ENCODE measurements around the gene FOLR3. TPM values are rescaled to one million over a fixed set of nuclear protein-coding genes. Genes with fewer than 3 reads are reported as not detected.
"Not testable (repeated sequence)": the region's sequence is repeated elsewhere in the genome, so short reads cannot be mapped to it uniquely, and the experiment has no call there.

FOLR3 gene
- total and polyA plus RNA-seq, 12 donors: 0.13 to 0.96 (median 0.91) TPM; not detected in 8

GRCh38 chr11:72179804-72180396 is 44.4 kb downstream of the FOLR3 start:
- H3K27me3 ChIP-seq: no peaks in the 10 kb centered on the region
- H3K27ac ChIP-seq: no peak overlapping the region
- no peaks in the 10 kb centered on the region for H3K9me3 ChIP-seq (replicated peaks in 1 of 3)
- 77 to 88% (median 79%) methylated on average over 4 of the region's 4 CpGs for WGBS, 4 donors
- H3K4me3 ChIP-seq: no peak overlapping the region
- no peaks in the 10 kb centered on the region for H3K4me1 ChIP-seq (replicated peaks in 1 of 2)
- intact Hi-C loops (cut with DNase I): no loop called here
- no peak for DNase-seq
- TF ChIP-seq CTCF (IDR thresholded peaks at IDR 0.05) (no peak), POLR2A (IDR thresholded peaks at IDR 0.05) (no peak)
- no peaks in the 10 kb centered on the region for H3K36me3 ChIP-seq (replicated peaks in 1 of 2)

GRCh38 chr11:72180892-72181552 is 45.5 kb downstream of the FOLR3 start:
- 66 to 78% (median 68%) methylated on average over 6 to 7 of the region's 7 CpGs for WGBS, 4 donors
- H3K4me1 ChIP-seq (replicated peaks in 1 of 2); H3K36me3 ChIP-seq (replicated peaks in 1 of 2); H3K9me3 ChIP-seq (replicated peaks in 1 of 3); H3K27ac ChIP-seq; H3K27me3 ChIP-seq; DNase-seq; H3K4me3 ChIP-seq; intact Hi-C loops (cut with DNase I): not testable (repeated sequence)

- H3K36me3 ChIP-seq (replicated peaks in 1 of 2); H3K4me1 ChIP-seq (replicated peaks in 1 of 2); H3K27ac ChIP-seq; H3K9me3 ChIP-seq (replicated peaks in 1 of 3); H3K4me3 ChIP-seq; H3K27me3 ChIP-seq; intact Hi-C loops (cut with DNase I); DNase-seq: not testable (repeated sequence)
- WGBS, 4 donors: 54 to 81% (median 76%) methylated on average over 3 of the region's 3 CpGs
These were observed 46.0 kb downstream of the FOLR3 start for GRCh38 chr11:72181553-72181958.

- H3K4me1 ChIP-seq (replicated peaks in 1 of 2): no peaks in the 10 kb centered on the region
- H3K27me3 ChIP-seq: no peaks in the 10 kb centered on the region
- DNase-seq: no peak
- no peaks in the 10 kb centered on the region for H3K9me3 ChIP-seq (replicated peaks in 1 of 3)
- H3K4me3 ChIP-seq: no peak overlapping the region
- H3K27ac ChIP-seq: no peak overlapping the region
- H3K36me3 ChIP-seq (replicated peaks in 1 of 2): no peaks in the 10 kb centered on the region
- intact Hi-C loops (cut with DNase I): no loop called here
- TF ChIP-seq POLR2A (IDR thresholded peaks at IDR 0.05): no peak
- no peak for TF ChIP-seq CTCF (IDR thresholded peaks at IDR 0.05)
- 82 to 92% (median 87%) methylated on average over 1 of the region's 1 CpG for WGBS, 4 donors
These were observed 52.7 kb downstream of the FOLR3 start for GRCh38 chr11:72188267-72188666.

Other genes starting within 250 kb of the FOLR3 start
- 10 to 100 TPM in 1 of 9 donors, 1 to 10 TPM in 8; 3.9 to 11.1 (median 6.2) TPM for gene XNDC1N, start 207.1 kb upstream of the FOLR3 start, total RNA-seq
- gene XNDC1N, start 207.1 kb upstream of the FOLR3 start, polyA plus RNA-seq: 1 to 10 TPM; 2.2 to 8.0 (median 3.4) TPM
- 10 to 100 TPM; 26.7 to 49.3 (median 31.3) TPM for gene RNF121, start 206.7 kb upstream of the FOLR3 start, total RNA-seq
- 10 to 100 TPM; 13.3 to 34.7 (median 21.0) TPM for gene RNF121, start 206.7 kb upstream of the FOLR3 start, polyA plus RNA-seq
- gene IL18BP, start 136.8 kb upstream of the FOLR3 start, total RNA-seq: 10 to 100 TPM in 4 of 9 donors, 1 to 10 TPM in 5; 3.2 to 41.2 (median 9.0) TPM
- 10 to 100 TPM; 17.3 to 25.4 (median 19.2) TPM for gene IL18BP, start 136.8 kb upstream of the FOLR3 start, polyA plus RNA-seq
- gene NUMA1, start 55.2 kb upstream of the FOLR3 start, total RNA-seq: 100 to 1,000 TPM in 8 of 9 donors, 10 to 100 TPM in 1; 87.5 to 380 (median 273) TPM
- gene NUMA1, start 55.2 kb upstream of the FOLR3 start, polyA plus RNA-seq: 100 to 1,000 TPM in 2 of 3 donors, 10 to 100 TPM in 1; 86.7 to 677 (median 313) TPM
- gene LRRC51, start 54.9 kb upstream of the FOLR3 start, total RNA-seq: 10 to 100 TPM in 5 of 9 donors, 1 to 10 TPM in 4; 2.4 to 15.4 (median 10.9) TPM
- gene LRRC51, start 54.9 kb upstream of the FOLR3 start, polyA plus RNA-seq: 10 to 100 TPM in 2 of 3 donors, 1 to 10 TPM in 1; 5.3 to 15.7 (median 10.4) TPM
- 100 to 1,000 TPM; 107 to 297 (median 145) TPM for gene LAMTOR1, start 32.4 kb upstream of the FOLR3 start, total RNA-seq
- 100 to 1,000 TPM in 1 of 3 donors, 10 to 100 TPM in 2; 86.1 to 140 (median 89.1) TPM for gene LAMTOR1, start 32.4 kb upstream of the FOLR3 start, polyA plus RNA-seq
- gene TOMT, start 29.8 kb upstream of the FOLR3 start, total RNA-seq: not detected
- not detected for gene TOMT, start 29.8 kb upstream of the FOLR3 start, polyA plus RNA-seq
- gene ANAPC15, start 23.0 kb upstream of the FOLR3 start, total RNA-seq: 10 to 100 TPM; 15.3 to 47.7 (median 34.5) TPM
- gene ANAPC15, start 23.0 kb upstream of the FOLR3 start, polyA plus RNA-seq: 10 to 100 TPM; 62.7 to 80.0 (median 77.1) TPM
- gene FOLR1, start 56.4 kb downstream of the FOLR3 start, total RNA-seq: 1 to 10 TPM in 6 of 9 donors, under 1 TPM in 3; 0.78 to 7.2 (median 1.4) TPM
- 1 to 10 TPM in 1 of 3 donors, under 1 TPM in 2; 0.57 to 2.5 (median 0.80) TPM for gene FOLR1, start 56.4 kb downstream of the FOLR3 start, polyA plus RNA-seq
- gene FOLR2, start 81.1 kb downstream of the FOLR3 start, total RNA-seq: 100 to 1,000 TPM in 2 of 9 donors, 10 to 100 TPM in 6, 1 to 10 TPM in 1; 6.9 to 221 (median 77.1) TPM
- 10 to 100 TPM; 14.6 to 35.2 (median 27.2) TPM for gene FOLR2, start 81.1 kb downstream of the FOLR3 start, polyA plus RNA-seq
- gene INPPL1, start 89.0 kb downstream of the FOLR3 start, total RNA-seq: 100 to 1,000 TPM in 5 of 9 donors, 10 to 100 TPM in 4; 66.5 to 238 (median 106) TPM
- 100 to 1,000 TPM in 2 of 3 donors, 10 to 100 TPM in 1; 45.3 to 395 (median 130) TPM for gene INPPL1, start 89.0 kb downstream of the FOLR3 start, polyA plus RNA-seq
- 10 to 100 TPM in 3 of 9 donors, 1 to 10 TPM in 1, under 1 TPM in 2, not detected in 3; 0.32 to 26.6 (median 9.0) TPM for gene PHOX2A, start 108.5 kb downstream of the FOLR3 start, total RNA-seq
- 10 to 100 TPM in 2 of 3 donors, 1 to 10 TPM in 1; 7.1 to 68.9 (median 19.2) TPM for gene PHOX2A, start 108.5 kb downstream of the FOLR3 start, polyA plus RNA-seq

Measured in adrenal gland (tissue), 12 donors.